ENCODE results near the gene FRAT1.

GRCh38 chr10:97358781-97359180 is 39.7 kb downstream of the FRAT1 start:
- TF ChIP-seq CTCF (conservative IDR thresholded peaks at IDR 0.05), result no peak
- TF ChIP-seq ZFX (IDR thresholded peaks at IDR 0.05), result no peak
